Stomach (tissue), 4 donors: ENCODE measurements around the gene BCAN.

ENCODE experiments used
- POLR2A ChIP-seq, 4 donors: fragments of 450-650 bp; IDR thresholded peaks; one replicate each; pipeline ENCODE4 v1.6.1; 2016; ENCODE audit warnings: antibody characterized with exemption in 4 of 4, control low read depth in 2 of 4, mild to moderate bottlenecking in 1 of 4, moderate library complexity in 1 of 4
- POLR2AphosphoS5 ChIP-seq, 3 donors: sonication (generic); formaldehyde crosslinking; IDR thresholded peaks; one replicate each; pipeline ENCODE4 v1.6.1; 2016; ENCODE audit warnings: antibody characterized with exemption in 3 of 3

DNA sequence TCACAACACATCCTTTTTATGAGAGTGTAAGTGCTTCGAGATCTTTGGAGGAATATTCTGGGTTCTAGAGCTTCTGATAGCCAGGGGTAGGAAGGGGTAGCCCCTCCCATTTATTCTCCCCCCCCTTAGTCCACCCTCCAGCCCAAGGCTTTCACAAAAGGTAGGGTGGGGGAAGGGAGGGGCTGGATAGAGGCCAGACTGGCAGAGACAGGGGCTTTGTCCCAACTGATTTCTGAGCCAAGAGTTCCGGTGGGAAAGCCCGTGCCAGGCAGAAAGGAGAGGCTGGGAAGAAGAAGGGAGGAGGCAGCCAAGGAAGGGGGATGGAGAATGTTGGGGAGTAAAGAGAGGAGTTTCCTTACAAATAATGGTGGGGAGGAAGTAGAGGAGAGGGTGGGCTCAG, 3.1 kb downstream of the BCAN start:
- TF ChIP-seq POLR2AphosphoS5 (IDR thresholded peaks at IDR 0.05) (no peak), POLR2A (IDR thresholded peaks at IDR 0.05) (no peak)
